Stimulated activated CD4-positive, alpha-beta T cell treated with anti-CD3 and anti-CD28 coated beads, Interleukin-2, amount 100 ng/mL, for 48 hours (primary cell): ENCODE data around the gene CXCR2.
"Not testable (repeated sequence)": the region's sequence is repeated elsewhere in the genome, so short reads cannot be mapped to it uniquely, and the experiment has no call there.

Experiments
- DNase-seq, 2 donors: peaks; one replicate each; pipeline ENCODE4 v3.0.0-alpha.2; 2020

CXCR2 gene

GRCh38 chr2:218125626-218126080 lies at the start of gene CXCR2:
TSS of gene CXCR2 (plus strand) at chr2:218126028. CDS start at chr2:218134802, 8,774 bp downstream.
- no peak for DNase-seq

- no peak for DNase-seq
Measured at GRCh38 chr2:218077464-218078216, 48.2 kb upstream of the CXCR2 start.

- DNase-seq: no peak
Measured at GRCh38 chr2:218079943-218080913, 45.6 kb upstream of the CXCR2 start.

GRCh38 chr2:218081063-218081462 lies 44.8 kb upstream of the CXCR2 start:
- DNase-seq: no peak

GRCh38 chr2:218081695-218082094 lies 44.1 kb upstream of the CXCR2 start:
- DNase-seq: no peak

- DNase-seq: no peak
Measured at GRCh38 chr2:218082586-218083351, 43.1 kb upstream of the CXCR2 start.

- DNase-seq: no peak
Measured at GRCh38 chr2:218083352-218083676, 42.5 kb upstream of the CXCR2 start.

GRCh38 chr2:218086478-218086877 lies 39.4 kb upstream of the CXCR2 start:
- DNase-seq: no peak

- DNase-seq: no peak
Measured at GRCh38 chr2:218089259-218089658, 36.6 kb upstream of the CXCR2 start.

GRCh38 chr2:218091746-218092145 lies 34.1 kb upstream of the CXCR2 start:
- no peak for DNase-seq

- no peak for DNase-seq
Measured at GRCh38 chr2:218093879-218094278, 31.9 kb upstream of the CXCR2 start.

GRCh38 chr2:218095853-218096252 lies 30.0 kb upstream of the CXCR2 start:
- DNase-seq: no peak

- no peak for DNase-seq
Measured at GRCh38 chr2:218097975-218098374, 27.9 kb upstream of the CXCR2 start.

- not testable (repeated sequence) for DNase-seq
Measured at GRCh38 chr2:218108834-218109233, 17.0 kb upstream of the CXCR2 start.

- DNase-seq: not testable (repeated sequence)
Measured at GRCh38 chr2:218121789-218122188, 4.0 kb upstream of the CXCR2 start.

GRCh38 chr2:218122286-218122685 lies 3.5 kb upstream of the CXCR2 start:
- DNase-seq: not testable (repeated sequence)

GRCh38 chr2:218123986-218124385 lies 1.8 kb upstream of the CXCR2 start:
- DNase-seq: no peak

GRCh38 chr2:218125095-218125494 lies 733 bp upstream of the CXCR2 start:
- no peak for DNase-seq

- no peak for DNase-seq
Measured at GRCh38 chr2:218127929-218128455, 2.2 kb downstream of the CXCR2 start.

- DNase-seq: no peak
Measured at GRCh38 chr2:218128781-218129457, 3.1 kb downstream of the CXCR2 start.

GRCh38 chr2:218129458-218130135 lies 3.8 kb downstream of the CXCR2 start:
- DNase-seq: no peak

- DNase-seq: no peak
Measured at GRCh38 chr2:218130377-218130776, 4.5 kb downstream of the CXCR2 start.
